Stimulated activated CD4-positive, alpha-beta T cell treated with anti-CD3 and anti-CD28 coated beads, Interleukin-4, amount 100 ng/mL, for 1 hour (primary cell): ENCODE measurements around the gene DYNC2I2.
"Not testable (repeated sequence)": the region's sequence is repeated elsewhere in the genome, so short reads cannot be mapped to it uniquely, and the experiment has no call there.

Experiments used
- DNase-seq: peaks from one replicate; pipeline ENCODE4 v3.0.0-alpha.2; 2020

The DYNC2I2 gene

DNA sequence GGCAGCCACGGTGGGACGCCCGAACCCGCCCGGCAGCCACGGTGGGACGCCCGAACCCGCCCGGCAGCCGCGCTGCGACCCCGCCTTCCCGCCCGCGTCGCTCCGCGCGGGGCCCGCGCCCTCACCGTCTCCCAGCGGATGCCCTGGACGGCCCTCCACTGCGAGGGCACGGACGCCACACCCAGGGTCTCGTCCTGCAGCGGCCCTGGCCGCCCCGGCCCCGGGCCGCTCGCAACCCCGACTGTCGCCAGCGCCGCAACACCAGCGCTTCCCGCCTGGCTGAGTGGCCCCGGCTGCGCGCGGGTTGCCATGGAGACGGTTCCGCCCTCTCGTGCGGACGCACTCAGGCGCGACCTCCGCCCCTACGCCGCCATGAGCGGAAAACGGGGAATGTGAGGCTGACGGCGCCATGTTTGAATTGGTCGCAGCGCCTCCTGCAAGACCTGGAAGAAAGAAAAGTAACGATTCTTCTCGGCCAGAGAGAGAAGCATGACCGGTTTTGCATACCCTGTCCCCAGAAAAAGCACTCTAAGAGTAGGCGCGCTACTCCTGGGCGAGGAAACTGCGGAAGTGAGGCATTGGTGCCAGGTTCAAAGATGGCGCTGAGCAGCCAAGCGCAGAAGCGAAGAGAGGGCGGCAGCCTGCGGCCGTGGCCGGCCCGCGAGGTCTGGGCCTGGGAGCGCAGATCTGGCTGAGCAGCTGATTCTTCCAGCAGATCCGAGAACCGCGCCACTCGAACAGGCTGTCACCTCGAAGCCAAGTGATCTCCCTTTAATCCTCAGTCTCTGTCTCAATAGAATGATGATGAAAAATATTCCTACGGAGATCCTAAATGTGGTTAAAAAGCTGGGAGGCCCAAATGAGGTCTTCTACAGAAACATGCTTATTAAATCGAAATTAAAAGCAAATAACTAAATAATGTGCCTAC, at the start of gene DYNC2I2:
Gene DYNC2I2 (minus strand): TSS at position 432 of the 928 bp plus-strand sequence. CDS start 121 bp downstream, at position 311.
- peak; percentile 98 for DNase-seq

DNA sequence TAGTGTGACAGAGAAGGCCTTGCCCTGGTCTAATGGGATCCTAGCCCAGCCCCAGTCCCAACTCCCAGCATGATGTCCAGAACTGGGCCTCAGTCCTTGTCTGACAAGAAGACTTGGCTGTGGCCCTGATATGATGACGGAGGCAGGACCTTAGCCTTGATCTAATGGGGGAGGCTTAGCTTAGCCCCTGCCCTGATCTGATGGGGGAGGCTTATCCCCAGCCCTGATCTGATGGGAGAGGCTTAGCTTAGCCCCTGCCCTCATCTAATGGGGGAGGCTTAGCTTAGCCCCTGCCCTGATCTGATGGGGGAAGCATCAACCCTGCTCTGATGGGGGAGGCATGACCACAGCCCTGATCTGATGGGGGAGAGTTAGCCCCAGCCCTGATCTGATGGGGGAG, 49.4 kb upstream of the DYNC2I2 start:
- no peak for DNase-seq

DNA sequence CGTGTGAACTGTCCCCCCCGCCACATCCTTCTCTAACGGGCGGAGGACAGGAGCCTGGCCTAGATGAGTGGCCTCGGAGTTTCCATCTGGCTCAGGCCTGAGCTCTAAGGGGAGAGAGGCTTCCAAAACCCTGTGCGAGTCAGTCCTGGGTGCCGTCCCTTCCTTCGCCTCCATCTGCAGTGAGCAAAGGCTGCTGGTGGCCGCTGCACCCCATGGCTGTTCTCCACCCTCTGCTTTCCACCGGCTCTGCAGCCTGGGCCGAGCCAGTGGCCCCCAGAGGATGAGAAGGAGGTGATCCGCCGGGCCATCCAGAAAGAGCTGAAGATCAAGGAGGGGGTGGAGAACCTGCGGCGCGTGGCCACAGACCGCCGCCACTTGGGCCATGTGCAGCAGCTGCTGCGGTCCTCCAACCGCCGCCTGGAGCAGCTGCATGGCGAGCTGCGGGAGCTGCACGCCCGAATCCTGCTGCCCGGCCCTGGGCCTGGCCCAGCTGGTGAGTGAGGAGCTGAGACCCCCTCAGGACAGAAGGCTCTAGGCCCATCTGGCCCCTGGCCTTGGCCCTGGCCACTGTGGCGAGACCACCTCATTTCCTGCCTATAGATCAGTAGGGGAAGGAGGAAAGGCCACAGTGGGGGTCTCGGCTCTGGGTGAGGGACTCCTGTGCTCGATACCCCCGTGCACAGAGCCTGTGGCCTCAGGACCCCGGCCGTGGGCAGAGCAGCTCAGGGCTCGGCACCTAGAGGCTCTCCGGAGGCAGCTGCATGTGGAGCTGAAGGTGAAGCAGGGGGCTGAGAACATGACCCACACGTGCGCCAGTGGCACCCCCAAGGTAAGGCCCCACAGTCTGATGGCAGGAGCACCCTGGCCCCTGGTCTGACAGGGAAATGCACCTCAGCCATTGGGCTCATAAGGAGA, 48.7 kb upstream of the DYNC2I2 start:
- no peak for DNase-seq

DNA sequence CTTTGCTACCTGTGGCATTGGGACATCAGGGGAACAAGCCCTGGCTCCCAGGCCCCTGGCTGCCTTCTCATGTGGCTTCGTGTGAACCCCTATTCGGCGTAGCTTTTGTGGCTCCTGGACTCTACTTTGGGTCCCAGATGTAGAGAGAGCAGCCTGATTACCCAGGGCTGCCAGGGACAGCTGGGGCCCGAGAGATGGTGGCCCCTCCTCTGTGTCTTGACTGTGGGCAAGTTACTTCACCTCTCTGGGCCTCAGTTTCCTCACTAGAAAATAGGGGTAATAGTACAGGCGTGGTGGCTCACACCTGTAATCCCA, 47.7 kb upstream of the DYNC2I2 start:
- DNase-seq: no peak

DNA sequence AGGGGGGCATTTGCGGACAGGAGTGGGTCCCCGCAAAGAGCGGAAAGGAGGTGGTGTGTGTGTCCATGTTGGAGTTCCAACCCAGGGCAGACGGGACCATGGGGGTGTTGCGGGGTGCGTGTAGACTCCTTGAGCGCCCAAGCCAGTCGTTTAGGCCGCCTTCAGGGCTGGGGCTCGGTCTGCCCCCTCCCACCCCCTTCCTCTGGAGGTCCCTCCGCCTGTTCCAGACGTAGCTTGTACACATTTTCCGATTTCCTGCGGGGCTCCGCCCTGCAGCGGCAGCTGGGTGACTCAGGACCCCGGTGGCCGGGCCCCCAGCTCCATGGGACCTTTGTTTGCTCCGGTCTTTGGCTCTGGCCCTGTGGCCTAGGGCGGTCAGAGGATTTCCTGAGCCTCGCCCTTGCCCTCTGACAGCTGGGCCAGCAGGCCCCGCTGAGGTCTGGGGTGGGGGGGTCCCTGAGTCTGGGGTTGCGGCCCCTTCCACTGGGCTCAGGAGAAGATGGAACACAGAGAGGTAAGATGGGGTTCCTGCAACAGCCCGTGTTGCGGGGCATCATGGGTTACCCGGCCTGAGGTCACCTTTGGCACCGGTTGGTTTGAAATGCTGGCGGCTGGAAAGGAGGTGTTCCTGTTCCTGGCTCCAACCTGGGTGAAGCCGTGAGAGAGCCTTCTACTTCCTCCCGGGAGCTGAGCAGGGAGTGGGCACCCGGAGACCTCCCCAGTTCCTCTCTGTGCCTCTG, 47.1 kb upstream of the DYNC2I2 start:
- DNase-seq: no peak

DNA sequence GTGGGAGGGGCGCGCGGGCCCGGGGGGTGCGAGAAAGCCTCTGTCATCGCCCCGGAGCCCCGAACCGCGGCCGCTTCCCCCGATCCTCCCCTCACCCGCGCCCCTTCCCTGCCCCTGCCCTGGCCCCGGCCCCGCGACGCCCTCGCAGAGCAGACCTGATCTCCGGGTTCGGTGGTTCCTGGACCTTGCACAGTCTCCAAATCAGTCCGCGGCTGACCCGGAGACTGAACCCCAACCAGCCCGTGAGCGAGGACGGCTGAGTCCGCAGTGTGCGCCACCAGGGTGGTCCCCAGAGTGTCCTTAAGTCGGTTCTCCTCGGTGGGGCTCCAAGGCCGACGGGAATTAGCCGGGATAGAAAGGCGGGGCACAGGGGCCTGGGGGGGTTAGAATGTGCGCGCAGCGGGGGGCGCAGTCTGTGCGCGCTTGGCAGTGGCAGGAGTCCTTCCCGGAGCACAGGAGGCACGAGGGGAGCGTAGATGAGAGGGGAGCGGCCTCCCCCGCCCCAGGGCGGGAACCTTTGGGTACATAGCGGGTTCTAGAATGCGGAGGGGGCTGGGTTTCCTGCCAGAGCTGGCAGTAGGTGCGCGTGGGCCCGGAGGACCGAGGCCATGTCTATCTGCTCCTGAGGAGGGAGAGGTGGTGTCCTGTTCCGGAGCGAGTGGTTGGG, 46.4 kb upstream of the DYNC2I2 start:
- DNase-seq: peak; percentile 33

DNA sequence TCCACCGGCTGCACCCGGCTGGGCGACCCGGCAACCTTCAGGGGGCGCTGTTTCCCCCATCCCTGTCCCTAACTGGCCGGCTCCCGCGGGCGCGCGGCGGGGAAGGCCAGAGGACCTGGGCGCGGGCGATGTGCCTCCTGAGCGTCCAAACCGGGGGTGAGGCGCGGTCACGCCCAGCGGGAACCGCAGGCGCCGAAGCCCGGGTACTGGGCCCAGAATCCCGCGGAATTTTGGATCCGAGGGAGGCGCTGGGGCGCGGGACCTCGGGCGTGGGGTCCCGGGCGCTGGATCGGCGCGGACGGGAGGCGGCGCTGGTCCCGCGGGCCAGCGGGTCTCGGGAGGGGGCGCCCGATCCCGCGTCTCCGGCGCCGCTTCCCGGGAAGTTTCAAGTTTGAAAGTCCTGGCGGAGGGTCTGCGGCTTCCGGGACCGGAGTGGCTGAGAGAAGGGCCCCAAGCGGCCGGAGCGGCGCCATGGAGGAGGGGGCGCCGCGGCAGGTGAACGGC, 45.9 kb upstream of the DYNC2I2 start, which contains the start of gene PKN3:
Gene PKN3 (plus strand): TSS at position 59 of the 504 bp plus-strand sequence. CDS start 413 bp downstream, at position 472.
- DNase-seq: peak; percentile 90

DNA sequence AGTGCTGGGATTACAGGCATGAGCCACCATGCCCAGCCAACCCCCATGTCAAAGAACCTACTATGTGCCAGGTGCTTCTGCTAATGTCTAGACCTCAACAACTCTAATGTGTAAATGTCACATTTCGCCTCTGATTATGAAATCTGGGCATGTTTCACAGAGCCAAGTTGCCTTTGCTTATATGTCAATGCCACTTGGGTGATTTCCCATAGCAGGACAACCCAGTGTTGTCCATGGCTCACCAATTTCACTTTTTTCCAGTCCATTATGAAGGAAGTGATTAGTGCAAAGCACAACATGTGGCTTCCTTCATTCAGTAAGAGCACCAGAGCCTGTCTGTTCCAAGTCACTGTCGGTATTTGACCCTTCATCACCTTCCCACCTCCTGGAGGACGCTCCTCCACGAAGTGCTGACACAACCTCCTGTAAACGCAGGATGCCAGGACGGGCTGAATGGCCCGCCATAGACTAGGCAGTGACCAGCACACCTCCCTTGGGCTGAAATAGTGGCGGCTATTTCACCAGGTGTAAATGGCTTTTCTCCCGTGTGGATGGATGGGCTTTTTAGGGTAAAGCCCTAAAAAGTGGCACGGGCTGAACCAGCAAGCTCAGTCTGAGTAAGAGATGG, 44.7 kb upstream of the DYNC2I2 start:
- no peak for DNase-seq

DNA sequence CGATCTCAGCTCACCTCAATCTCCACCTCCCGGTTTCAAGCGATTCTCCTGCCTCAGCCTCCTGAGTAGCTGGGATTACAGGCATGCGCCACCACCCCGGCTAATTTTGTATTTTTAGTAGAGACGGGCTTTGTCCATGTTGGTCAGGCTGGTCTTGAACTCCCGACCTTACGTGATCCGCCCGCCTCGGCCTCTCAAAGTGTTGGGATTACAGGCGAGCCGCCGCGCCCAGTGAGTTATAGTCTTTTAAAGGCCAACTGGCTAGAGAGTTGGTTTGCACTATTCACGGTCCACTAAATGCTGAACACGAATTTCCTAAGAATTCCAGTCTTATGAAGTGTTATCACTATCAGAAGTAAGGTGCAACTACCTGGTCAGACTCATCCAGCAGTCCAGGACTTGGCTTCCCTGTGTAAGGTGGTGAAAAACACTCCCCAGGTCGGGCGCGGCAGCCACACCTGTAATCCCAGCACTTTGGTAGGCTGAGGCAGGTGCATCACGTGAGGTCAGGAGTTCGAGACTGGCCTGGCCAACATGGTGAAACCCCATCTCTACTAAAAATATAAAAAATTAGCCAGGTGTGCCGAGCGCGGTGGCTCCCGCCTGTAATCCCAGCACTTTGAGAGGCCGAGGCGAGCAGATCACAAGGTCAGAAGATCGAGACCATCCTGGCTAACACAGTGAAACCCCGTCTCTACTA, 42.6 kb upstream of the DYNC2I2 start:
- DNase-seq: not testable (repeated sequence)

DNA sequence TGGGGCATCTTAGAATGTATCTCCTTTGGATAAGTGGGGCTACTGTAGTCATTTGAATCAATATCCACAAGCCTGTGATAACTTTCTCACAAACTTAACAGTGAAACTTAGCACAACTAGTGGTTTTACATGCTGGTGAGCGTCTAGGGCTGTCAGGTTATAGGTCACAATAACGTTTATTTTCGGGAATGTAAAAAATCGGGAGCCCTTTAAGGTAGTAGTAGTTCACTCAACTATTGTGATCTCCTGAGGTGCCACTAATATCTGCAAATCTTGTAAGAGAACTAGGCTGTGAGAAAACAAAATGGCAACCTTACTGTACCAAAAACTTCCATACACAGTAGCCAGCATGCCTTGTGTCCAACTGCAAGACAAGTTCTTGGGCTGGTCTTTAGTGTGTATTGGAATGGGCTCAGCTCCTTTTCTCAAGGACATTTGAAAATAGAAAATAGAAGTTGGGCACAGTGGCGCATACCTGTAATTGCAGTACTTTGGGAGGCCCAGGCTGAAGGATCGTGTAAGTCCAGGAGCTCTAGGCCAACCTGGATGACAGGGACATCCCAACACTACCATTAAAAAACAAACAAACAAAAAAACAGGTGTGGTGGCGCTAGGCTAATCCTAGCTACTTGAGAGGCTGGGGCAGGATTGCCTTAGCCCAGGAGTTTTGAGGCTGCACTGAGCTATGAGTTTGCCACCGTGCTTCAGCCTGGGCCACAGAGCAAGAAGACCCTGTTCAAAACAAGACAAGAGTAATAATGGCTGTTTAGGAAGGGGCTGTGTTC, 40.5 kb upstream of the DYNC2I2 start:
- no peak for DNase-seq

DNA sequence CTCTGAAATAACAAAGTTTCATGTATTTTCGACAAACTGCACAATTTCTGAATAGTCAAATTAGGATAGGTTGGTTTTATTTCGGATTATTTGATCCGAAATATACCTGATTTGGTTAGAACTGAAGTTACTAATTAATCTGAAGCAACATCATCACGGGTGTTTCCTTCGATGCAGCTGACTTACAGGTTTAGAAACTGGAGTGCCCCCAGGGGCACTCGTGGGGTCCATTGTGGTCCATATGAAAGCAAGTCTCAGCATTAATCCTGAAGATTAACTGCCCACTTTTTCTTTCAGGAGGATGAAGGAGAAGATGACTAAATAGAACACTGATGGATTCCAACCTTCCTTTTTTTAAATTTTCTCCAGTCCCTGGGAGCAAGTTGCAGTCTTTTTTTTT, 37.7 kb upstream of the DYNC2I2 start:
- DNase-seq: no peak

DNA sequence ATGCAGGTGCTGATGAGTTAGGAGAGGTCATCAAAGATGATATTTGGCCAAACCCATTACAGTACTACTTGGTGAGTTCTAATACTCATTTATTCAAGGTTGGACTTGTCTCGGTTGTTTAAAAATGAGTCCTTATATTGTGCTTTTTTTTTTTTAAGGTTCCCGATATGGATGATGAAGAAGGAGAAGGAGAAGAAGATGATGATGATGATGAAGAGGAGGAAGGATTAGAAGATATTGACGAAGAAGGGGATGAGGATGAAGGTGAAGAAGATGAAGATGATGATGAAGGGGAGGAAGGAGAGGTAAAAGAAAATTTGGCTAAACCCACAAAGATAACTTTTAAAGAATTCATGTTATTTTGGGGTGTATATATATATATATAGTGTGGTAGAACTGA, 37.1 kb upstream of the DYNC2I2 start:
- DNase-seq: not testable (repeated sequence)

DNA sequence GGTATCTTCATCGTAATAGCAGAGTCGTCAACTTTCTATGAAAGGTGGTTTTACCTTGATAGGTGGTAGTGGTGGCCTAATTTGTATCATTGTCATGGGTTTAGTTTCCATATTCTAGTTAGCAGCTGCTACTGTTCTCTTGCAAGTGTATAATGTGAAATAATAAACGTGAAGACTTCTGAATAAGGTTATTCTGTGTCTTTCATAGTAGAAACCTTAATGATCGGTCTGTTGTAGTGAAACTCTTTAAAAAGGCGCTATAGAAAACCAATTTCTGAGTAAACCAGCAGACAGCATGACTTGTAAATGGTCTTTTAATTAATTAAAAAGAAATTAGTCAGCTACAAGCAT, 34.0 kb upstream of the DYNC2I2 start:
- DNase-seq: no peak

DNA sequence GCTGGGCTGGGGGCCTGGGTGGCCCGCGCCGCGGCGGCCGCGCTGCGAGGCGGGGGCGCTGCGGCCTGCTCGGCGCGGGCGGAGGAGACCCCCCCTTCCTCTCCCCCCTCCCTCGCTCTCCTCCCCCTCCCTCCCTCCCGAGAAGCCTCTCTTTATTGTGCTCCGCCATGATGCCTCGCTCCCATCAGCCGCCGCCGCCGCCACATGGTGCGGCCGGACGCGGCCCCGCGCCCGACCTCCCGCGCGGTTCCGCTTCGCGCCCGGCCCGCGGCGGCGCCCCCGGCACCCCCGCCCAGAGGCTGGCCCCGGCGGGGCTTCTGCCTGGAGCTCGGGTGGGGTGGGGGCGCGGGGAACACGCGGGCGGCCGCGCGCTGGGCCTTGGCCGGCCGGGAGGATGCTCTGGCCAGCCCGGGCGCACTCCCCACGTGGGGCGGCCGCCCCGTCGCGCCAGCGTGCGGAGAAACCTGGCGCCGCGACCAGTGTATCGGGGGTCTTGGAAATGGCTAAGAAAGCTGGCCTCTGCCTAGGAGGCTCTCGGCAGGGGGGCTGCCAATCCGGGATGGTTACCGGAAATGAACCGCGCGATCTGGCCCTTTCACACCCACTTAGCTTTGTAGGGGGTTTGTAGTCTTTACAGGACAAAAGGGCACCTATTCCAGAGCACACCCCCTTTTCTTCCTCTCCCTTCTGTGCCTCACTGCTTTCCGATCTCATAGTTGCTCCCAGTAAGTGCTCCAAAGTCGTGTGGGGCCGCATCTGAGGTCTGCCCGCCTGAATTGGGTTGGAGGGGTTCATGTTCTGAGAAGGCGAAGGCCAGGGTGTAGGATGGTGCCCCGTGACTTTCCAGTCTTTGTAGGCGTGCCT, 33.4 kb upstream of the DYNC2I2 start:
- peak; percentile 58 for DNase-seq

DNA sequence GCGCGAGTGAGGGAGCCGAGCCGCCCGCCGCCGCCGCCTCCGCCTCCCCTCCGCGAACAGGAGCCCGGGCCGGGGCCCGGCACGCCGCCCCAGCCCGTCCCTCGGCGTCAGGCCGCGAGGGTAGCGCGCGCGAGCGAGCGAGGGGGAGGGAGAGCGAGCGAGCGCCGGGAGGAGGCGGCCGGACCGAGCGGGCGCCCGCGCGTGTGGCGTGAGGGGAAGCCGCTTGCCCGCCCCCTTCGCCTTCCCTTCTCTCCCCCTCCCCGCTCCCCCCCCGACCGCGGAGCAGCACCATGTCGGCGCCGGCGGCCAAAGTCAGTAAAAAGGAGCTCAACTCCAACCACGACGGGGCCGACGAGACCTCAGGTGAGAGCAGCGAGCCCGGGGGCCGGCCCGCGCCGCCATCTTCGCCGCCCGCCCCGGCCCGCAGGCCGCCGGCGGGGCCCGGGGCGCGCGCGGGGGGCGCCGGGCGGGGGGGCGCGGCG, 32.7 kb upstream of the DYNC2I2 start:
- DNase-seq: peak; percentile 64

DNA sequence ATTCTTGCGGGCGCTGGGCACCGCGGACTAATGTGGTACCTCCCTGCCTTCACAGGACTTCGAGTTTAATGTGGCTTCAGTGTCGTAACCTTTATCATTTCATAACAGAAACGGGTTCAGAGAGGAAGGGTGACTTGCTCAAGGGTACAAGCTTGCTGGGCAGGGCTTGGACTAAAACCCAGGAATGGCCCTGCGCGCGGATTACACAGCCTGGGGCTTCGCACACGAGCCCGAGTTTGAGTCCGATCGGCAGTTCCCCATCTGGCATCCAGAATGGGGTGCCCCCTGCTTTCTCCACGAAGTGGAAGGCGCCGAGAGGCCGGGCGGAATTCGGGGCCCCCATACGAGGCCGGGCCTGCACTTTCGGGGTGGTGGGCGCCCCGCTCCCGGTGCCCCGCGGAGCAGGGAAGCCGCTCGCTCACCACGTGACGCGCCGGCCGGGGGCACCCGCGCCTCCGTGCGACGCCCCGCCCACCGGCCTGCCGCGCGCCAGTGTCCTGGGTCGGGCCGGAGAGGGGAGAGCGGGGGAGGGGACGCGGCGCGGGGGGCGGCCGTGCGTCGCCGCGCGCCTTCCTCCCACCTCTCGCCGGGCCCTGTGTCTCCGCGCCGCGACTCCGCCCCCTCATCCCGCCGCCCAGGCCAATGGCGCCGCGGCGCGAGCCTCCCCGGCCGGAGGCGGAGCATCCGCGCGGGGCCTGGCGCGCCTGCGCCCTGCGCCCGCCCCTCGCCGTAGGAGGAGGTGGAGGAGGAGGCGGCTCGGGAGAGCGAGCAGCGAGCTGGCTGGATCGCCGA, 32.0 kb upstream of the DYNC2I2 start, which contains the start of gene SET:
Gene SET (plus strand): TSS at position 722 of the 792 bp plus-strand sequence. CDS start 361 bp downstream, outside the sequence.
- peak; percentile 94 for DNase-seq

DNA sequence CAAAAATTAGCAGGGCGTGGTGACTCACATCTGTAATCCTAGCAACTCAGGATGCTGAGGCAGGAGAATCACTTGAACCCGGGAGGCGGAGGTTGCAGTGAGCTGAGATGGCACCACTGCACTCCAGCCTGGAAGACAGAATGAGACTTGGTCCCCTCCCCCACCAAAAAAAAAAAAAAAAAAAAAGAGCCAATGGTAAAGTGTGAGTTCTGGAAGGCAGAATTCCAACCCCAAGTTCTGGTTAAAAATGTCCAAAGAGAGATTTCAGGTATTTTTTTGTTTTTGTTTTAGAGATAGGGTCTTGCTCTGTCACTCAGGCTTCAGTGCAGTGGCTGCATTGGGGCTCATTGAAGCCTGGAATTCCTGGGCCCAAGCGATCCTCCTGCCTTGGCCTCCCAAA, 30.8 kb upstream of the DYNC2I2 start:
- DNase-seq: no peak
